Choroid plexus epithelial cell (primary cell): ENCODE measurements around the gene APRT.

Experiments
- DNase-seq: peaks from one replicate; pipeline ENCODE4 v3.0.0-alpha.2; 2010; ENCODE audit warnings: low read depth
- H3K4me3 ChIP-seq: 2 replicates; pipeline ENCODE4 v1.5.1; 2011; ENCODE audit warnings: low read depth, mild to moderate bottlenecking, control low read depth, low read length, moderate library complexity
- CTCF ChIP-seq: conservative IDR thresholded peaks from 2 replicates; pipeline ENCODE4 v1.5.1; 2011; ENCODE audit warnings: low read depth, mild to moderate bottlenecking, control low read depth, inconsistent platforms, low read length, moderate library complexity

Gene APRT

GRCh38 chr16:88856122-88856827 is 44.5 kb upstream of the APRT start:
- TF ChIP-seq CTCF: no peak
- H3K4me3 ChIP-seq: peak overlapping the region; percentile 99
- no peak for DNase-seq

GRCh38 chr16:88855736-88856121 is 44.0 kb upstream of the APRT start:
- TF ChIP-seq CTCF: no peak
- DNase-seq: no peak
- peak overlapping the region; percentile 99 for H3K4me3 ChIP-seq

- no peak for TF ChIP-seq CTCF
- H3K4me3 ChIP-seq: no peak overlapping the region
- no peak for DNase-seq
These were observed 43.4 kb upstream of the APRT start for GRCh38 chr16:88855176-88855575.

- DNase-seq: no peak
- H3K4me3 ChIP-seq: no peak overlapping the region
- no peak for TF ChIP-seq CTCF
These were observed 42.8 kb upstream of the APRT start for GRCh38 chr16:88854306-88855111.

GRCh38 chr16:88853325-88853941 is 41.7 kb upstream of the APRT start:
- peak; percentile 21 for DNase-seq
- no peak for TF ChIP-seq CTCF
- no peak overlapping the region for H3K4me3 ChIP-seq

GRCh38 chr16:88851616-88852015 is 39.9 kb upstream of the APRT start:
- DNase-seq: no peak
- TF ChIP-seq CTCF: no peak
- no peak overlapping the region for H3K4me3 ChIP-seq
